HG03064 (cell line): ENCODE data around the gene TMEM116.
"Not testable (repeated sequence)": the region's sequence is repeated elsewhere in the genome, so short reads cannot be mapped to it uniquely, and the experiment has no call there.

Experiments
- ATAC-seq: cut with Tn5 transposase; IDR thresholded peaks from one replicate; pipeline ENCODE4 v1.9.1; 2021; ENCODE audit warnings: low read depth; ENCODE audit not compliant: unreplicated experiment

Gene TMEM116

GRCh38 chr12:112010415-112011344 is 2.3 kb downstream of the TMEM116 start:
- no peak for ATAC-seq

GRCh38 chr12:112009596-112009995 is 3.4 kb downstream of the TMEM116 start:
- not testable (repeated sequence) for ATAC-seq

GRCh38 chr12:112008918-112009317 is 4.0 kb downstream of the TMEM116 start:
- no peak for ATAC-seq

- ATAC-seq, result no peak
Observed at GRCh38 chr12:112007945-112008344, 5.0 kb downstream of the TMEM116 start.

- no peak for ATAC-seq
Observed at GRCh38 chr12:112005419-112006395, 7.3 kb downstream of the TMEM116 start.

GRCh38 chr12:112004041-112004440 is 8.9 kb downstream of the TMEM116 start:
- ATAC-seq, result no peak

- no peak for ATAC-seq
Observed at GRCh38 chr12:112001576-112001975, 11.4 kb downstream of the TMEM116 start.

GRCh38 chr12:112000820-112001219 is 12.1 kb downstream of the TMEM116 start:
- no peak for ATAC-seq

GRCh38 chr12:111999129-111999528 is 13.8 kb downstream of the TMEM116 start:
- ATAC-seq, result not testable (repeated sequence)

GRCh38 chr12:111998015-111998414 is 14.9 kb downstream of the TMEM116 start:
- no peak for ATAC-seq

GRCh38 chr12:111997300-111997699 is 15.7 kb downstream of the TMEM116 start:
- ATAC-seq, result no peak

GRCh38 chr12:111995782-111996480 is 17.0 kb downstream of the TMEM116 start:
- ATAC-seq, result no peak

GRCh38 chr12:111994211-111995111 is 18.5 kb downstream of the TMEM116 start:
- ATAC-seq, result not testable (repeated sequence)

GRCh38 chr12:111993292-111994150 is 19.4 kb downstream of the TMEM116 start:
- no peak for ATAC-seq

- ATAC-seq, result no peak
Observed at GRCh38 chr12:111992464-111992863, 20.5 kb downstream of the TMEM116 start.

- ATAC-seq, result no peak
Observed at GRCh38 chr12:111991946-111992345, 21.0 kb downstream of the TMEM116 start.

- ATAC-seq, result no peak
Observed at GRCh38 chr12:111991535-111991934, 21.4 kb downstream of the TMEM116 start.

GRCh38 chr12:111984820-111985219 is 28.1 kb downstream of the TMEM116 start:
- ATAC-seq, result no peak

- no peak for ATAC-seq
Observed at GRCh38 chr12:111981987-111982386, 31.0 kb downstream of the TMEM116 start.
